WTC11 (cell line): ENCODE results near the gene TREML2. TPM values are rescaled to one million over a fixed set of nuclear protein-coding genes. Genes with fewer than 3 reads are reported as not detected.
A peak's percentile ranks its signal among the peaks of the same experiment; 100 is the strongest.

Source experiments
- ATAC-seq: fragments of 200-7000 bp; cut with Tn5 transposase; 2 replicates; pipeline ENCODE4 v1.10.0; 2021; ENCODE audit warnings: mild to moderate bottlenecking, moderate library complexity
- CTCF ChIA-PET: fragments of 300-600 bp; sonication (Branson Sonifier 250); formaldehyde crosslinking; loops from one replicate; lab custom pipeline; 2021; ENCODE audit warnings: antibody characterized with exemption; lab: Charles Lee
- POLR2A ChIA-PET: fragments of 350-600 bp; sonication (Branson Sonifier 250); formaldehyde crosslinking; loops from one replicate; lab custom pipeline; 2021; ENCODE audit warnings: antibody characterized with exemption; lab: Charles Lee
- DNase-seq: peaks from one replicate; pipeline ENCODE4 v3.0.0; 2021; ENCODE audit warnings: low spot score
- H3K27ac Mint-ChIP-seq: 2 replicates; pipeline ENCODE4 v1.8.0; 2021; ENCODE audit warnings: mixed read lengths
- H3K27me3 Mint-ChIP-seq: 2 replicates; pipeline ENCODE4 v1.8.0; 2021; ENCODE audit warnings: low read depth, mild to moderate bottlenecking, moderate library complexity, mixed read lengths
- H3K36me3 Mint-ChIP-seq: 2 replicates; pipeline ENCODE4 v1.8.0; 2021; ENCODE audit warnings: mixed read lengths
- H3K4me1 Mint-ChIP-seq: 2 replicates; pipeline ENCODE4 v1.8.0; 2022; ENCODE audit warnings: mixed read lengths
- H3K4me3 Mint-ChIP-seq: 2 replicates; pipeline ENCODE4 v1.8.0; 2021; ENCODE audit warnings: mild to moderate bottlenecking, moderate library complexity, mixed read lengths
- H3K9me3 Mint-ChIP-seq: 2 replicates; pipeline ENCODE4 v1.8.0; 2021; ENCODE audit warnings: mixed read lengths
- AR ChIP-seq: fragments of 250-450 bp; sonication (Bioruptor Pico); IDR thresholded peaks from 2 replicates; pipeline ENCODE4 v1.9.0; 2021; ENCODE audit warnings: mild to moderate bottlenecking
- CDX4 ChIP-seq: fragments of 250-450 bp; sonication (Bioruptor Pico); IDR thresholded peaks from 2 replicates; pipeline ENCODE4 v1.9.0; 2021; ENCODE audit warnings: moderate library complexity, mild to moderate bottlenecking, inconsistent platforms, borderline replicate concordance
- E2F1 ChIP-seq: sonication (generic); formaldehyde crosslinking; IDR thresholded peaks from 2 replicates; pipeline ENCODE4 v1.8.0; 2022; ENCODE audit warnings: mild to moderate bottlenecking, missing genetic modification reagents
- E2F4 ChIP-seq: sonication (generic); formaldehyde crosslinking; IDR thresholded peaks from 2 replicates; pipeline ENCODE4 v1.8.1; 2022; ENCODE audit warnings: low read depth, mild to moderate bottlenecking, moderate library complexity, missing genetic modification reagents, borderline replicate concordance
- FOXP1 ChIP-seq: sonication (generic); formaldehyde crosslinking; IDR thresholded peaks from 2 replicates; pipeline ENCODE4 v1.8.0; 2022; ENCODE audit warnings: missing genetic modification reagents, mild to moderate bottlenecking, moderate library complexity, borderline replicate concordance
- IRF1 ChIP-seq: sonication (generic); formaldehyde crosslinking; IDR thresholded peaks from 2 replicates; pipeline ENCODE4 v1.8.0; 2023; ENCODE audit warnings: missing genetic modification reagents
- NR3C1 ChIP-seq: sonication (generic); formaldehyde crosslinking; conservative IDR thresholded peaks from 2 replicates; pipeline ENCODE4 v1.8.1; 2023; ENCODE audit warnings: low read depth, mild to moderate bottlenecking, missing genetic modification reagents
- SOX15 ChIP-seq: fragments of 250-450 bp; sonication (Bioruptor Pico); IDR thresholded peaks from 2 replicates; pipeline ENCODE4 v1.9.0; 2021; ENCODE audit warnings: mild to moderate bottlenecking
- SP1 ChIP-seq: sonication (generic); formaldehyde crosslinking; conservative IDR thresholded peaks from 2 replicates; pipeline ENCODE4 v1.8.1; 2022; ENCODE audit warnings: missing genetic modification reagents
- TP53 ChIP-seq: sonication (generic); formaldehyde crosslinking; IDR thresholded peaks from 2 replicates; pipeline ENCODE4 v1.8.1; 2023; ENCODE audit warnings: mild to moderate bottlenecking, missing genetic modification reagents
- ZBTB21 ChIP-seq: sonication (generic); formaldehyde crosslinking; IDR thresholded peaks from 2 replicates; pipeline ENCODE4 v1.8.1; 2023; ENCODE audit warnings: mild to moderate bottlenecking, missing genetic modification reagents, borderline replicate concordance
- ZNF121 ChIP-seq: sonication (generic); formaldehyde crosslinking; IDR thresholded peaks from 2 replicates; pipeline ENCODE4 v1.8.0; 2023; ENCODE audit warnings: missing genetic modification reagents
- ZNF219 ChIP-seq: sonication (generic); formaldehyde crosslinking; IDR thresholded peaks from 2 replicates; pipeline ENCODE4 v1.8.0; 2023; ENCODE audit warnings: missing genetic modification reagents, mild to moderate bottlenecking, borderline replicate concordance
- total RNA-seq: library from RNA; stranded (reverse); gene quantifications from 3 replicates; pipeline ENCODE4 v1.2.3, GENCODE V29; 2021

The TREML2 gene
- total RNA-seq, 1 experiment from 2014 or later, result 0.15 TPM

- TF ChIP-seq CDX4 (CRISPR knock-in tag) (no peak), E2F4 (CRISPR knock-in tag) (no peak), NR3C1 (no peak)
- CTCF ChIA-PET, result interaction anchor here (0.9 to 1.5 kb wide), 4 partner anchors 29 to 125 kb away, joined by 3 to 7 read pairs (median 6); no protein-coding TSS in a partner anchor
- H3K9me3 Mint-ChIP-seq, result no peaks in the 10 kb centered on the region
- peaks cover 11% of the 10 kb centered on the region for H3K4me1 Mint-ChIP-seq
- H3K4me3 Mint-ChIP-seq, result no peak overlapping the region
- DNase-seq, result no peak
- no peak overlapping the region for H3K27ac Mint-ChIP-seq
- POLR2A ChIA-PET, result interaction anchor here (0.7 kb wide), 1 partner anchor 55 kb away, joined by 3 read pairs; no protein-coding TSS in a partner anchor
- peaks cover 9% of the 10 kb centered on the region for H3K27me3 Mint-ChIP-seq
- no peak; the same call in 1 of the 2 replicates for ATAC-seq
- H3K36me3 Mint-ChIP-seq, result no peaks in the 10 kb centered on the region
These were observed 47.5 kb downstream of the TREML2 start for GRCh38 chr6:41153451-41153850.

GRCh38 chr6:41150671-41151070 is 50.3 kb downstream of the TREML2 start:
- ChIA-PET POLR2A (no interaction called here), CTCF (interaction anchor here (1.3 to 1.5 kb wide), 2 partner anchors 32 to 49 kb away, joined by 4 to 5 read pairs; no protein-coding TSS in a partner anchor)
- H3K36me3 Mint-ChIP-seq, result no peaks in the 10 kb centered on the region
- ATAC-seq, result peak; percentile 75
- H3K27me3 Mint-ChIP-seq, result peaks cover 9% of the 10 kb centered on the region
- no peak for DNase-seq
- TF ChIP-seq FOXP1 (no peak), ZNF121 (CRISPR knock-in tag) (no peak), ZNF219 (CRISPR knock-in tag) (no peak), IRF1 (no peak), AR (CRISPR knock-in tag) (no peak), SOX15 (CRISPR knock-in tag) (no peak), TP53 (CRISPR knock-in tag) (no peak), SP1 (CRISPR knock-in tag) (no peak)
- no peak overlapping the region for H3K27ac Mint-ChIP-seq
- no peaks in the 10 kb centered on the region for H3K9me3 Mint-ChIP-seq
- no peak overlapping the region for H3K4me3 Mint-ChIP-seq
- peaks cover 11% of the 10 kb centered on the region for H3K4me1 Mint-ChIP-seq

GRCh38 chr6:41147917-41148316 is 53.0 kb downstream of the TREML2 start:
- no peak for ATAC-seq
- Mint-ChIP-seq H3K27me3 (peaks cover 9% of the 10 kb centered on the region), H3K4me3 (no peak overlapping the region), H3K9me3 (no peaks in the 10 kb centered on the region), H3K27ac (no peak overlapping the region), H3K36me3 (no peaks in the 10 kb centered on the region), H3K4me1 (no peaks in the 10 kb centered on the region)
- POLR2A ChIA-PET, result interaction anchor here (0.5 kb wide), 1 partner anchor 733 kb away, joined by 4 read pairs; no protein-coding TSS in a partner anchor
- CTCF ChIA-PET, result no interaction called here
- TF ChIP-seq E2F1 (CRISPR knock-in tag), result no peak
- no peak for TF ChIP-seq ZNF121 (CRISPR knock-in tag)
- no peak for TF ChIP-seq FOXP1
- no peak for TF ChIP-seq AR (CRISPR knock-in tag)
- no peak for TF ChIP-seq ZBTB21
- TF ChIP-seq, all 79 proteins: peak for 0
- DNase-seq, result no peak
